ENCODE measurements around the gene SMIM45.
A peak's percentile ranks its signal among the peaks of the same experiment; 100 is the strongest.

Gene SMIM45

DNA sequence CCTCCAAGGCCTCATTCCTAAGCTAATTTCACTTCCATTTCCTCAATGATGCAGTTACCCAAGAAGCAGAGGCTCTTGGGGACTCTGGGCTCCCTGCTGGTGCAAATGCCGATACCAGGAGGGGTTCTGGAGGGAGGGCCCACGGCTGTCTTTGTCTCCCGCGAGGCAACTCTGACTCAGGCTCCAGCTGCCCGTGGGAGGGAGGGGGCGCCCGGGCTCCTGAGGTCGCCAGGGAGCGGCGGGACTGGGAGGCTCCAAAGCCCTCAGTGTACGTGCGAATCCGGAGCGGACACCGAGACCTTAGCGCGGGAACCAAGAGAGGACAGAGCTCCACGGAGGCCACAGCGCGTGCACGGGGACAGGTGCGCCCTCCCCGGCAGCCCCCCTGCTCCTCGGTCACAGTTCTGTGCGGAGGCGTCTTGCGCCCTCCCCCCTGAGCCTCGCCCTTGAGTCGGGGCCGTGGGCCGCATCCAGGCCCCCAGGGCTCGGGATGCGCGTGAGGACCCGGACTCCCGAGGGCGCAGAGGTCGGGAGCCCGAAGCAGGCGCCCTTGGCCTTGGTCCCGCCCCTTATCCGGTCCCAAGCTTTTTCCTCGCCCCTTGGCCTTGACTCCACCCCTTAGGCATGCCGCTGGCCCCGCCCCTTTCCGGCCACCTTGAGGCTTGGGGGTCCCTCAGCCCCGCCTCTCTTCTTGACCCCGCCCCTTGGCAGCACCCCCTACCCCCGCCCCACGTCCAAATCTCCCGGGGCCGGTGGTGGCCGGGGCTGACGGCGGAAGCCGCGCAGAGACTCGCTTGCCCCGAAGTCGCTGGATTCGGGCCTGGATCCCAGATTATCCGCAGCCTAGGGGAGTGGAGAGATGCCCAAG, 32.4 kb upstream of the SMIM45 start (continued):
- peak; percentile 60; the same call in 1 of the 2 replicates for TF ChIP-seq ELK1 (IDR thresholded peaks at IDR 0.05; ENCODE audit: low read depth, low read length)
- no peak for TF ChIP-seq RAD51 (IDR thresholded peaks at IDR 0.05)
- TF ChIP-seq E2F4 (IDR thresholded peaks at IDR 0.05; ENCODE audit: low read depth, low read length): no peak
- peak; percentile 21 for TF ChIP-seq MEF2B (IDR thresholded peaks at IDR 0.05; ENCODE audit: partially characterized antibody, poor library complexity, severe bottlenecking)
- peak; percentile 64 to 84; a peak in 3 of 4 replicates for TF ChIP-seq IKZF2 (IDR thresholded peaks at IDR 0.05)

DNA sequence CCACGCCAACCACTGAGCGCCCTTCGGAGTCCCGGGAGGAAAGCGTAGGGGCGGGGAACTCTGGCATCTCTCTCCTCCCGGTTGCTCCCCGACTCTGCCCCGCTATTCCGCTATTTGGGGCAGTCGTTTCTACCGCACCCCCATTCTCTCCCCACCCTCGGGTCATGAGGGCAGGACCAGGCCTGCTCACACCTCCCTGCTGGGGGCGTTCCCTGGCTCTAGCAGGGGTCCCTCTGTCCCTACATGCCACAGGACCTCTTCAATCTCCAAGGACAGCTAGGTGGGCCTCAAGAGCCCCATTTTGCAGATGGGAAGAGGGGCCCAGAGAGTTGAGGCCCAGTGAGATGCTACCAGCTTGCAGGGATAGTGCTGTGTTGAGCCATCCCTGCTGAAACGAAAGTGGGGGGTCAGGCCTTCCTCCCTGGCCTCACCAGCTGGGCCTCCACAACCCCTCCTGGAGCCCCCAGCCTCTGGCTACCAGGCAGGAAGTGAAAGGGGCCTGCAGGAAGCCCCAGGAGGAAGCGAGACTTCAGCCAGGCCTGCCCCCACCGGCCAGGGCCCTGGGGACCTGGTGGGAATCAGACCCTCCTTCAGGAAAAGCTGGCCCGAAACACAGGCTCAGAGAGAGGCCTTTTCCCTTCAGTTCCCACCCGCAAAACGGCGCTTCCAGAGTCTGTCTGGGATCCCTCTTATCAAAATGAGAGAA, 31.5 kb upstream of the SMIM45 start:
- ChIA-PET SMC1A (ENCODE audit: uncharacterized antibody, unreplicated experiment) (interaction anchor here (0.7 to 15.4 kb wide), 5 partner anchors 19 to 590 kb away, joined by 3 to 321 read pairs (median 3); no protein-coding TSS in a partner anchor), RAD21 (ENCODE audit: unreplicated experiment) (interaction anchor here (0.7 to 11.6 kb wide), 5 partner anchors 17 to 58 kb away, joined by 4 to 408 read pairs (median 8); partner anchors contain the start of gene CENPM), POLR2A (interaction anchor here (0.9 to 15.3 kb wide), 14 partner anchors 15 to 302 kb away, joined by 3 to 599 read pairs (median 4); partner anchors contain the start of genes CENPM, SMDT1 and SREBF2), CTCF (interaction anchor here (1.0 to 11.0 kb wide), 3 partner anchors 17 to 223 kb away, joined by 3 to 234 read pairs (median 3); partner anchors contain the start of gene SMIM45)
- Histone ChIP-seq H3K4me3 (peak overlapping the region; percentile 66), H4K20me1 (ENCODE audit: control insufficient read depth, insufficient read depth) (no peaks in the 10 kb centered on the region), H3K27me3 (replicated peaks in 1 of 2; ENCODE audit: control insufficient read depth in 2 of 2, insufficient read depth in 2 of 2, low read length in 1 of 2) (peaks cover 0 to under 1% of the 10 kb centered on the region in 2 experiments; a peak in 2 of 4 replicates), H3K27ac (ENCODE audit: control insufficient read depth, insufficient read depth) (peak overlapping the region; percentile 86), H3K9ac (ENCODE audit: control insufficient read depth, insufficient read depth, low read length) (peak overlapping the region; percentile 85), H3K36me3 (ENCODE audit: control insufficient read depth in 2 of 2, insufficient read depth in 2 of 2, low read length in 1 of 2) (0 out of 4 replicates have a peak, but pooled peaks cover 0 to 9% of the 10 kb centered on the region in 2 experiments), H3K9me3 (replicated peaks; ENCODE audit: control insufficient read depth, insufficient read depth, low read length) (no peaks in the 10 kb centered on the region), H3K79me2 (ENCODE audit: control insufficient read depth, insufficient read depth, low read length) (peaks cover 33% of the 10 kb centered on the region), H2AFZ (ENCODE audit: control insufficient read depth, low read depth, low read length) (no peak overlapping the region), H3K4me2 (ENCODE audit: control insufficient read depth, insufficient read depth) (peak overlapping the region; percentile 97), H3K4me1 (ENCODE audit: control insufficient read depth, insufficient read depth, low read length) (peaks cover 68% of the 10 kb centered on the region)
- WGBS (ENCODE audit: insufficient coverage, insufficient replicate concordance, low lambda C conversion rate, missing lambda C conversion rate): under 1% methylated on average over 21 of the region's 21 CpGs
- DNase-seq (ENCODE audit: low read depth, low spot score): no peak
- intact Hi-C loops (cut with micrococcal nuclease; ENCODE audit: unreplicated experiment): loop anchor here (1.0 to 5.0 kb wide), 2 partner anchors 20 to 88 kb away; partner anchors contain the start of gene SREBF2
- in situ Hi-C loops (cut with MboI): no loop called here
- TSS peak; percentile 96 for BruUV-seq (replicated peaks)
- peak; percentile 23 for ATAC-seq
- peak; percentile 44 for FAIRE-seq
- TF ChIP-seq NRF1 (conservative IDR thresholded peaks at IDR 0.05; ENCODE audit: low read depth, low read length) (no peak), HSF1 (IDR thresholded peaks at IDR 0.05; ENCODE audit: low read depth, low read length) (no peak), NR2F1 (conservative IDR thresholded peaks at IDR 0.05) (peak; percentile 79), TCF3 (IDR thresholded peaks at IDR 0.05; ENCODE audit: borderline replicate concordance, insufficient read depth, low read depth, low read length) (peak; percentile 95)
- TF ChIP-seq, protein P1, sequence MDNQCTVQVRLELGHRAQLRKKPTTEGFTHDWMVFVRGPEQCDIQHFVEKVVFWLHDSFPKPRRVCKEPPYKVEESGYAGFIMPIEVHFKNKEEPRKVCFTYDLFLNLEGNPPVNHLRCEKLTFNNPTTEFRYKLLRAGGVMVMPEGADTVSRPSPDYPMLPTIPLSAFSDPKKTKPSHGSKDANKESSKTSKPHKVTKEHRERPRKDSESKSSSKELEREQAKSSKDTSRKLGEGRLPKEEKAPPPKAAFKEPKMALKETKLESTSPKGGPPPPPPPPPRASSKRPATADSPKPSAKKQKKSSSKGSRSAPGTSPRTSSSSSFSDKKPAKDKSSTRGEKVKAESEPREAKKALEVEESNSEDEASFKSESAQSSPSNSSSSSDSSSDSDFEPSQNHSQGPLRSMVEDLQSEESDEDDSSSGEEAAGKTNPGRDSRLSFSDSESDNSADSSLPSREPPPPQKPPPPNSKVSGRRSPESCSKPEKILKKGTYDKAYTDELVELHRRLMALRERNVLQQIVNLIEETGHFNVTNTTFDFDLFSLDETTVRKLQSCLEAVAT (IDR thresholded peaks at IDR 0.05): peak; percentile 71
- TF ChIP-seq, protein P2, sequence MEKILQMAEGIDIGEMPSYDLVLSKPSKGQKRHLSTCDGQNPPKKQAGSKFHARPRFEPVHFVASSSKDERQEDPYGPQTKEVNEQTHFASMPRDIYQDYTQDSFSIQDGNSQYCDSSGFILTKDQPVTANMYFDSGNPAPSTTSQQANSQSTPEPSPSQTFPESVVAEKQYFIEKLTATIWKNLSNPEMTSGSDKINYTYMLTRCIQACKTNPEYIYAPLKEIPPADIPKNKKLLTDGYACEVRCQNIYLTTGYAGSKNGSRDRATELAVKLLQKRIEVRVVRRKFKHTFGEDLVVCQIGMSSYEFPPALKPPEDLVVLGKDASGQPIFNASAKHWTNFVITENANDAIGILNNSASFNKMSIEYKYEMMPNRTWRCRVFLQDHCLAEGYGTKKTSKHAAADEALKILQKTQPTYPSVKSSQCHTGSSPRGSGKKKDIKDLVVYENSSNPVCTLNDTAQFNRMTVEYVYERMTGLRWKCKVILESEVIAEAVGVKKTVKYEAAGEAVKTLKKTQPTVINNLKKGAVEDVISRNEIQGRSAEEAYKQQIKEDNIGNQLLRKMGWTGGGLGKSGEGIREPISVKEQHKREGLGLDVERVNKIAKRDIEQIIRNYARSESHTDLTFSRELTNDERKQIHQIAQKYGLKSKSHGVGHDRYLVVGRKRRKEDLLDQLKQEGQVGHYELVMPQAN (conservative IDR thresholded peaks at IDR 0.05): 0 out of 2 replicates have a peak, but pooled peaks have one; percentile 61
